HepG2 (cell line): ENCODE measurements around the gene KBTBD13. TPM values are rescaled to one million over a fixed set of nuclear protein-coding genes. Genes with fewer than 3 reads are reported as not detected.

Experiments used
- ATAC-seq: fragments of 200-7000 bp; cut with Tn5 transposase; 3 replicates; pipeline ENCODE4 v1.9.1; 2020; ENCODE audit warnings: mild to moderate bottlenecking, moderate library complexity
- BruUV-seq: library from RNA; stranded (reverse); fragments of 400-500 nt; replicated peaks from 2 replicates; lab custom pipeline; 2021; lab: Mats Ljungman, UMichigan
- CTCF ChIA-PET: fragments of 300-600 bp; formaldehyde crosslinking; extraction: SDS; loops from one replicate; lab custom pipeline; 2021; ENCODE audit warnings: low total read pairs, inconsistent platforms, low intra/inter-chr PET ratio; lab: Yijun Ruan, JAX
- POLR2A ChIA-PET: fragments of 350-600 bp; sonication (Branson Sonifier 250); formaldehyde crosslinking; loops from one replicate; lab custom pipeline; 2020; ENCODE audit warnings: antibody characterized with exemption, inconsistent platforms; lab: Yijun Ruan, JAX
- DNase-seq: peaks from one replicate; pipeline ENCODE4 v3.0.0-alpha.2; 2015; ENCODE audit warnings: low spot score
- FAIRE-seq: peaks from 3 replicates; lab custom pipeline; 2011; peaks lifted over from hg19 to GRCh38; lab: Jason Lieb, UNC
- H2AFZ ChIP-seq: one replicate; pipeline ENCODE4 v1.6.1; 2011; ENCODE audit warnings: low read length, inconsistent platforms
- H3K27ac ChIP-seq: fragments of 300-600 bp; 3 replicates; pipeline ENCODE4 v1.8.0; 2011; ENCODE audit warnings: mixed run types, mild to moderate bottlenecking, mixed read lengths, low read length, inconsistent platforms; ENCODE audit not compliant: insufficient read depth; ENCODE audit errors: extremely low read length
- H3K27me3 ChIP-seq, 2 experiments: fragments of 200-600 bp in 1 of 2; 2 replicates in 1 of 2; 3 replicates in 1 of 2; pipeline versions ENCODE4 v1.6.0 to v1.8.0; 2011; ENCODE audit warnings: low read length in 2 of 2, mild to moderate bottlenecking in 2 of 2, moderate library complexity in 2 of 2, inconsistent platforms in 1 of 2; ENCODE audit not compliant: insufficient read depth in 2 of 2, control insufficient read depth in 1 of 2
- H3K36me3 ChIP-seq, 2 experiments: fragments of 200-600 bp in 1 of 2; replicated peaks in 1 of 2; 2 replicates in 1 of 2; 3 replicates in 1 of 2; pipeline versions ENCODE4 v1.5.1 to v1.8.0; 2011; ENCODE audit warnings: low read length in 2 of 2, inconsistent platforms in 1 of 2; ENCODE audit not compliant: insufficient read depth in 2 of 2, control insufficient read depth in 1 of 2
- H3K4me1 ChIP-seq: 2 replicates; pipeline ENCODE4 v1.5.1; 2012; ENCODE audit warnings: low read length, inconsistent platforms; ENCODE audit not compliant: insufficient read depth
- H3K4me2 ChIP-seq: 2 replicates; pipeline ENCODE4 v1.6.0; 2011; ENCODE audit warnings: low read depth, low read length, inconsistent platforms
- H3K4me3 ChIP-seq, 3 experiments: fragments of 200-600 bp in 1 of 3; sonication (generic), shearing (Covaris generic) in 1 of 3; replicated peaks in 1 of 3; 2 replicates each; pipeline ENCODE4 v1.5.1; 2011 to 2016; ENCODE audit warnings: low read length in 3 of 3, inconsistent platforms in 2 of 3, low read depth in 2 of 3, mild to moderate bottlenecking in 2 of 3, control low read depth in 1 of 3, mixed read lengths in 1 of 3; ENCODE audit not compliant: insufficient read depth in 1 of 3
- H3K79me2 ChIP-seq: one replicate; pipeline ENCODE4 v1.6.1; 2011; ENCODE audit warnings: low read length, inconsistent platforms; ENCODE audit not compliant: insufficient read depth
- H3K9ac ChIP-seq: 2 replicates; pipeline ENCODE4 v1.6.0; 2011; ENCODE audit warnings: mild to moderate bottlenecking, low read depth, low read length, inconsistent platforms; ENCODE audit not compliant: insufficient read depth
- H3K9me3 ChIP-seq: 2 replicates; pipeline ENCODE4 v1.5.1; 2012; ENCODE audit warnings: mild to moderate bottlenecking, low read length
- H4K20me1 ChIP-seq: 2 replicates; pipeline ENCODE4 v1.6.0; 2011; ENCODE audit warnings: inconsistent platforms, mild to moderate bottlenecking, low read length, moderate library complexity; ENCODE audit not compliant: insufficient read depth
- FOXA1 ChIP-seq, 2 experiments: fragments of 450-650 bp in 1 of 2; sonication (generic) in 1 of 2; formaldehyde crosslinking in 1 of 2; IDR thresholded peaks; 2 replicates each; pipeline versions ENCODE4 v1.4.0 to v1.6.1; 2016 to 2020; ENCODE audit warnings: missing genetic modification reagents in 1 of 2
- HNF4A ChIP-seq: sonication (generic); formaldehyde crosslinking; IDR thresholded peaks from 2 replicates; pipeline ENCODE4 v1.4.0; 2020; ENCODE audit warnings: missing genetic modification reagents
- IRF2 ChIP-seq: IDR thresholded peaks from 2 replicates; pipeline ENCODE4 v1.6.1; 2018; ENCODE audit warnings: missing genetic modification reagents, missing compliant biosample characterization
- KAT7 ChIP-seq: IDR thresholded peaks from 2 replicates; pipeline ENCODE4 v1.6.1; 2018; ENCODE audit warnings: borderline replicate concordance, missing compliant biosample characterization
- SAFB2 ChIP-seq: sonication (generic); formaldehyde crosslinking; IDR thresholded peaks from 2 replicates; pipeline ENCODE4 v1.5.1; 2020; ENCODE audit warnings: missing genetic modification reagents, low read depth, mild to moderate bottlenecking, borderline replicate concordance
- SRF ChIP-seq: IDR thresholded peaks from 2 replicates; pipeline ENCODE4 v1.6.1; 2011; ENCODE audit warnings: mild to moderate bottlenecking, low read depth, low read length, moderate library complexity
- TOE1 ChIP-seq: sonication (generic); formaldehyde crosslinking; IDR thresholded peaks from 2 replicates; pipeline ENCODE4 v1.4.0; 2020; ENCODE audit warnings: mild to moderate bottlenecking, missing genetic modification reagents
- WGBS: methylation state at CpG from one replicate; pipeline ENCODE4 v1.1.6; 2017; ENCODE audit warnings: low lambda C conversion rate; 5-methylcytosine and 5-hydroxymethylcytosine counted together
- in situ Hi-C: cut with HindIII; loops from 2 replicates; pipeline ENCODE4 v1.10.0; 2017; ENCODE audit warnings: low pct_unique_long_range_greater_than_20kb; ENCODE audit not compliant: extremely low pct_ligation_motif_present
- intact Hi-C: fragments of 100-400 bp; cut with micrococcal nuclease; formaldehyde crosslinking; loops from one replicate; pipeline ENCODE4 v1.10.0; 2022; ENCODE audit not compliant: unreplicated experiment
- polyA plus RNA-seq, 8 experiments: library from polyadenylated mRNA; depleted of rRNA in 3 of 8; stranded (reverse) in 7 of 8; unstranded in 1 of 8; fragments of >200 nt; fragmentation: Illumina TruSeq in 4 of 8; extraction: Trizol in 4 of 8; gene quantifications; 2 replicates each; pipeline versions ENCODE4 v1.2.1 to v1.2.3, GENCODE V29; 2011 to 2016; ENCODE audit warnings: low read depth in 4 of 8, missing spikeins in 1 of 8, mixed read lengths in 1 of 8; ENCODE audit not compliant: insufficient read depth in 1 of 8
- total RNA-seq, 5 experiments: library from RNA; depleted of rRNA; stranded (reverse); fragments of >200 nt; fragmentation: Illumina TruSeq; extraction: Trizol; gene quantifications; 2 replicates each; pipeline ENCODE4 v1.2.3, GENCODE V29; 2016; ENCODE audit warnings: low read depth in 1 of 5

KBTBD13 gene
- total and polyA plus RNA-seq, 2 of the 13 experiments (the other 11 are each of a cell fraction or from before 2014, with no cell fraction given), result not detected

DNA sequence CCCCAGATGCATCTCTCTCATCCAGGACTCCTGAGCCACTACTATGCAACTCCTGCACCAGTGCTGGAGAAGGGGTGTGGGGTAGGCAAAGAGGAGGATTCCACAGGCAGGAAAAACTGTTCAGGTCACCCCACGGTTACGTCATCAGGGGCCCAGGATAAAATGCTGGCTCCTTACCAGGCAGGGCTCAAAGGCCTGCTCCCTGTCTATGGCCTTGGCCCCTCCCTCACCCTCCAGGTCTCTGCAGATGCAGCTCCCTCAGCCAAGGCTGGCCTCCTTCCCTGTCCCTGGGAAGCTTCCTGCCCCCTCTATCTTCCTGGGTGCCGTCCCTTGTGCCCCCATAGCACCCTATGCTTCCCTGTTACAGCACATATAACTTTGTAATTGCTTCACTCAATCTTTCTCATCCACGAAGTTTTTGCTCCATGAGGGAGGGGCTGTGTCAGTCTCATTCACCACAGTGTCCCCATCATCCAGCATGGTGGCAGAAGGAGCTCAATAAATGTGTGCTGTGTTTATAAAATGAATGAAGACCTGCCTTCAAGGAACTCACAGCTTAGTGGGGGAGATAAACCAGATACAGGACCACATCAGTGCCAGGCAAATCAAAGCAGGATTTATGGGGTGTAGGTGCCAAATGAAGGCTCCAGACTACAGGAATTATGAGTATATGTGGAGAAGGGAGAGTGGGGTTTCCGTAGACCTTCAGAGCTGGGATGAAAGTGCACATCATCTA lies 18.6 kb downstream of the KBTBD13 start (continued):
- TF ChIP-seq KAT7 (CRISPR knock-in tag) (no peak), FOXA1 (IDR thresholded peaks at IDR 0.05) (no peak), FOXA1 (CRISPR knock-in tag; IDR thresholded peaks at IDR 0.05) (no peak), IRF2 (CRISPR knock-in tag) (no peak), SRF (no peak)
- TF ChIP-seq, all 625 proteins: peak for 9

- H3K9ac ChIP-seq, result no peak overlapping the region
- H3K27ac ChIP-seq, result no peak overlapping the region
- no peaks in the 10 kb centered on the region for H3K9me3 ChIP-seq
- H2AFZ ChIP-seq, result no peak overlapping the region
- in situ Hi-C loops, result no loop called here
- intact Hi-C loops, result no loop called here
- 45% methylated on average over 4 of the region's 6 CpGs for WGBS
- FAIRE-seq (no peak), DNase-seq (no peak), ATAC-seq (no peak)
- no TSS peak for BruUV-seq
- ChIA-PET CTCF (no interaction called here), POLR2A (interaction anchor here (0.6 to 1.5 kb wide), 2 partner anchors 11 to 1863 kb away, joined by 3 to 4 read pairs; no protein-coding TSS in a partner anchor)
- TF ChIP-seq TOE1 (CRISPR knock-in tag) (no peak), HNF4A (CRISPR knock-in tag) (no peak), SAFB2 (CRISPR knock-in tag) (no peak)
- no peak overlapping the region for H3K4me3 ChIP-seq
- no peaks in the 10 kb centered on the region for H3K79me2 ChIP-seq
- no peaks in the 10 kb centered on the region for H3K27me3 ChIP-seq
- no peak overlapping the region for H3K4me2 ChIP-seq
- no peaks in the 10 kb centered on the region for H4K20me1 ChIP-seq
- peaks cover 6 to 11% of the 10 kb centered on the region in 2 experiments; a peak in 4 of 5 replicates for H3K36me3 ChIP-seq
- H3K4me1 ChIP-seq, result peaks cover 26% of the 10 kb centered on the region
Observed at GRCh38 chr15:65095747-65096104, 19.2 kb downstream of the KBTBD13 start.
